Prostate gland (tissue), 2 donors: Measurements from ENCODE around the gene ZNF276.

Experiments used
- CTCF ChIP-seq, 4 experiments: fragments of 200-600 bp in 2 of 4; fragments of 450-650 bp in 2 of 4; sonication (generic) in 2 of 4; IDR thresholded peaks; 1 replicate in 3 of 4; 2 replicates in 1 of 4; pipeline ENCODE4 v1.5.1; 2016 to 2019; ENCODE audit warnings: antibody characterized with exemption in 4 of 4, mild to moderate bottlenecking in 2 of 4, moderate library complexity in 2 of 4
- POLR2A ChIP-seq: fragments of 450-650 bp; IDR thresholded peaks from one replicate; pipeline ENCODE4 v1.6.1; 2016; ENCODE audit warnings: antibody characterized with exemption, mild to moderate bottlenecking
- POLR2AphosphoS5 ChIP-seq: sonication (generic); formaldehyde crosslinking; IDR thresholded peaks from one replicate; pipeline ENCODE4 v1.6.1; 2017; ENCODE audit warnings: antibody characterized with exemption

GRCh38 chr16:89697616-89698331 lies 23.6 kb upstream of the ZNF276 start:
- TF ChIP-seq POLR2A: no peak
- no peak for TF ChIP-seq CTCF (IDR thresholded peaks at IDR 0.05)
- no peak for TF ChIP-seq POLR2AphosphoS5
